C4-2B (cell line): Measurements from ENCODE around the gene KLF3.

Experiments
- H3K27ac ChIP-seq: fragments of 450-650 bp; 2 replicates; pipeline ENCODE4 v1.5.1; 2017
- ZFX ChIP-seq: fragments of 450-650 bp; IDR thresholded peaks from 2 replicates; pipeline ENCODE4 v1.6.1; 2017
- TF ChIP-seq, protein P1 (sequence below): fragments of 450-650 bp; conservative IDR thresholded peaks from 2 replicates; pipeline ENCODE4 v1.5.1; 2017; ENCODE audit warnings: mild to moderate bottlenecking

Gene KLF3

DNA sequence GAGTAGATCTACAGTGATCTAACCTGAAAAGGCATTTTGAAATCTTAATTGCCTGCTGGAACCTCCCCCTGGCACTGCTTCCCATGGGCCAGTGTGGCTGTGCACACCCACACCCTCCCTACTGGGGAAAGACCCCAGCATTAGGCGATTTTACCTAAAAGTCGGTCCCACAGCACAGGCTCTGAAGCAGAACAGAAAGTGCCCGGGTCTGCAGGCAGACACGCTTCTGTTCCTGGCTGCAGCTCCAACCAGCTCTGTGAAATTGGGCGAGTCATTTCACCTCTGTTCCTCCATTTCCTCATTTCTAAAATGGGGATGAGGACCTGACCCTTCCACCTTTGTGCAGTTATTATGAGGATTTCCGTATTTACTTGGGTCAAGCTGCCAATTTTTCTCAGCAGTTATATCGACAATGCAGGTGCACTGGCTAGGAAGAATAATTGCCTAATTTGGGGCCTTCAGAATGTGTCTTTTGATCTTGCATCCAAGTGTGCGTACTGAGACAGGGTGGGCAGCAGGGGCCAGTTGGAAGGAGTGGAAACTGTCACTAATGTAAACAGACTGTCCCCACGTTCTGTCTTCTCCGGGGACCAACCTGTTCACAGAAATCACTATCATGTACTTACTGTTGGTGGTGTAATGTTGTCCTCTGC, 7.1 kb downstream of the KLF3 start:
- peak overlapping the region; percentile 95 for H3K27ac ChIP-seq
- TF ChIP-seq, protein P1, sequence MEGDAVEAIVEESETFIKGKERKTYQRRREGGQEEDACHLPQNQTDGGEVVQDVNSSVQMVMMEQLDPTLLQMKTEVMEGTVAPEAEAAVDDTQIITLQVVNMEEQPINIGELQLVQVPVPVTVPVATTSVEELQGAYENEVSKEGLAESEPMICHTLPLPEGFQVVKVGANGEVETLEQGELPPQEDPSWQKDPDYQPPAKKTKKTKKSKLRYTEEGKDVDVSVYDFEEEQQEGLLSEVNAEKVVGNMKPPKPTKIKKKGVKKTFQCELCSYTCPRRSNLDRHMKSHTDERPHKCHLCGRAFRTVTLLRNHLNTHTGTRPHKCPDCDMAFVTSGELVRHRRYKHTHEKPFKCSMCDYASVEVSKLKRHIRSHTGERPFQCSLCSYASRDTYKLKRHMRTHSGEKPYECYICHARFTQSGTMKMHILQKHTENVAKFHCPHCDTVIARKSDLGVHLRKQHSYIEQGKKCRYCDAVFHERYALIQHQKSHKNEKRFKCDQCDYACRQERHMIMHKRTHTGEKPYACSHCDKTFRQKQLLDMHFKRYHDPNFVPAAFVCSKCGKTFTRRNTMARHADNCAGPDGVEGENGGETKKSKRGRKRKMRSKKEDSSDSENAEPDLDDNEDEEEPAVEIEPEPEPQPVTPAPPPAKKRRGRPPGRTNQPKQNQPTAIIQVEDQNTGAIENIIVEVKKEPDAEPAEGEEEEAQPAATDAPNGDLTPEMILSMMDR = no peak
- no peak for TF ChIP-seq ZFX

DNA sequence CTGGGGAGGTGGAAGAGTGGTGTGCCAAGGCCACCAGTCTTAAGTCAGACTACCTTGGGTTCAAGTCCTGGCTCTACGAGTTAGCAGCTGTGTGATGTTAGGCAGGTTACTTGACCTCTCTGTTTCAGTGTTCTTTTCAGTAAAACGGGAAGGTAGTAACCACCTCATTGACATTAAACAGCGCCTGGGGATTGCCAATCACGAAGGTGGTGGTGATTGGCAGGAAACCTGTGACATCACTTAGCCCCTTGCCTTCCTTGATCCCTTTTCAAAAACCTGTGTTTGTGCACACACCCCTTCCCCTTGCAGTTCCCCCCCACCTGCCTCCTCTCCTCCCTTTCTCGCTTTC, 7.6 kb downstream of the KLF3 start:
- H3K27ac ChIP-seq = peak overlapping the region; percentile 95
- no peak for TF ChIP-seq ZFX
- TF ChIP-seq, protein P1 = no peak

DNA sequence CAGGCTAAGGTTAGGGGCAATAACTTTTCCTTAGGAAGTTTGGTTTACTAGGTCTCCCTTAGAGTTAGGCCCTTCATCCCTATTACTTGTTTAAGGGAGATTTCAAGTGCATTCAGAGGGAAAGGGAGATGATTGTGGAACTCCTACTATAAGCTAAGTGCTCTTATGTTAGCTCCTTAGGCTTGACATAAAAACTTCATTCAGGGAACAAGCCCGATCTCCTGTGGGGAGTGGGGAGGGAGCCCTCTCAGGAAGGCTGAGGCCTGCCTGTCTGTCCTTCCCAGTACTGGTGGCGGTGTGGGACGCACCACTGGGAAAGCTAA, 8.0 kb downstream of the KLF3 start:
- peak overlapping the region; percentile 95 for H3K27ac ChIP-seq
- TF ChIP-seq ZFX = no peak
- TF ChIP-seq, protein P1 = no peak

DNA sequence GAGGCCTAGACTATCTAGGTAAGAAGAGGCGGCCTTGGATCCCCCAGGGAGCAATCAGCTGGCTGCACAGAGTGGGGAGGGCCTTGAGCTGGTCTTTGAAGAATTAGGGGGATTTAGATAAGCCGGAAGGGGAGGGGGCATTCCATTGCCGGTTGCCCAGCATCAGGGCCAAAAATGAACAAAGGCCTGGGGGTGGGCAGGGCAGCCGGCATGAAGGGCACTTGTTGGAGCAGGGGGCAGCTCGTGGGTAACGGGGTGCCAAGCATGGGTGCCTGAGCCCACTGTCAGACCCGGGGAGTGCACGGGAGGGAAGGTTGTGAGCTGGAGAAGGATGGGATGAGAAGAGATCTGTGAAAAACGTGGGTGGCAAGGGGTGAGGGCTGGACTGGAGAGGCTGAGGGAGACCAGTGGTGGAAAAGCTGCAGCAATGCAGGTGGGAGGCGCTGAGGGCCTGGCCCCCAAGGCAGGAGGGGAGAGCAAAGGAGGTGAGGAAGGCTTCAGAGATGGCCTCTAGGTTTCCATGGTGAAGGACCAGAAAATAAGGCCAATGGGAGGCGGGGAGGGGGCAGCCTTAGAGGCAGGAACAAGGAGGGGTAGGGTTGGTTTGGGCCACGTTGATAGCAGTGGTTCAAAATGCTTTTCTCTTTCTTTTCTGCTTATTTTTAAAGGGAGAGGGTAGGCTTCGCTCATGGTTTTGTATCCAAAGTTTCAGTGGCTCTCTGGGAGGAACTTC, 8.6 kb downstream of the KLF3 start:
- peak overlapping the region; percentile 95 for H3K27ac ChIP-seq
- TF ChIP-seq ZFX = no peak
- TF ChIP-seq, protein P1 = no peak

DNA sequence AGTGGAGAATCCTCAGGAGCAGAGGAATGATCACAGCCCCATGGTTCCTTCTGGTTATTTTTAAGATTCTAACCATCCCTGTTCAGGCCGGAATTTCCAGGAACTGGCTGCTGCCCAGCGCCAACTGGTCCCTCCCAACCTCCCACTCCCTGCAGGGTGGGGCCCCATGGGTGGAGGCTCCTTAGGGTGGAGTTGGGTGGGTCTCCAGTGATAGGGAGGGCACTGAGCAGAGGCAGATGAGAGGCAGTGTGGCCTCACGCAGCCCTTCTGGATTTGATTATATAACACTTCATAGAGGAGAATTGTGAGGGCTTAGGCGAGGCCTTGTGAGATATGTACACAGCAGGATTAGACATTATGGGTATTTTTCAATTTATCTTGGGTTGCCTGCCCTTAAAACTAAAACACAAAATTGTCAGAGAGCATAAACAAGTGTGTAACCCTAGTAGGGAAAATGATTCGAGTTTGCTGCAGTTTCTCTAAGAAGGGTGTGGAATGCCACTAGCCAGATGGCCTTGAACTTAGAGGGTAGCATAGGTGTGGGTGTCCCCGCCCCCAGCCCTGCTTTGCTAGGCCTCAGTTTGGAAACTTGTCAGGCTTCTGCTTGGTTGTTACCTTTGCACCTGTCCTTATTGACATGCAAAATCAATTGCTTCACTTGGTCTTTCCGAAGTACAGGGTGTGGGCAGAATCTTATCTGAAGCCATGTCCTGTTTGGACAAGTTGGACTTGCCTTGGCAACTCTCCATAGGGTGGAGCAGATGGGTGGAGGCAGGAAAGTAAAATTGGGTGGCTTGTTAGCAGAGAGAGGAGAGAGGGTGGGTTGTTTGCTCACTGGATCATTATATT, 9.4 kb downstream of the KLF3 start:
- no peak for TF ChIP-seq ZFX
- TF ChIP-seq, protein P1 = no peak
- H3K27ac ChIP-seq = peak overlapping the region; percentile 95

DNA sequence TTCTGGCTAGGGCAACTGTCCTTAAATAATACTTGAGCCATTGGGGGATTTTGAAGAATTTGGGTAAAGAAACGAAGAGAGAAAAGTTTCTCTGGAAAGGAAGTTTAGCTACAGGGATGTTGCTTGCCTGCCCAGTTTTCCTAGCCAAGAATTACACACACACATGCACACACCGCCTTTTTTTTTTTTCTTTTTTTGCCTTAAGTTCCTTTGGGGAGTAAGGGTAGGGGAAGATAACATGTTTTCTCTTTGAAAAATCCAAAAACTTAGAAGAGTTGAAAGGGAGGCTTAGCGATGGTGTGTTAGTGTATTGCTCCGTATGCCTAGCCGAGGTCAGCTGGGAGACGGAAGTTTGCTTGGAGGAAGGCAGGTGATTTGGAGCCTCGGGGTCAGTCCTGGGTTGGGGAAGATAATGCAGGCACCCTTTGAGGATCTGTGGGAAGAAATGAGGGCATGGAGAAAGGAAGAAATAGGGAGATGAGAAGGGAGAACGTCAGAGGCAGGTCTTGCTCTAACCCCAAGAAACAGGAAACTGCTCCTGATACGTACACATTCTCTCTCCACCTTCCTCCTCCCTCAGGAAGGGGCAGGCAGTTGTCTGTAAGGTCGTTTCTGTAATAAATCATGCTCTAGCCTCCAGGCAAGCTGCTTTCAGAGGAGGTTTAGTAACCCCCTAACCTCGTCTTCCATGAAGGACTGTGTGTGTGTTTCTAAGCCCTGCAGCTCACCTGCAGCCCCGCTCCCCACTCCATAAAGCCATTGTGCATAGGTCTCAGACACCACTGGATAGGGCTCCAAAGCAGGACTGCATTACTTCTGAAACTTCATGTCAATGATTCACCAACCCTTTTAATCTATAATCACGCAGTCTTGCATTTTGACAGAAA, 10.5 kb downstream of the KLF3 start:
- TF ChIP-seq, protein P1 = no peak
- TF ChIP-seq ZFX = no peak
- H3K27ac ChIP-seq = peak overlapping the region; percentile 95
